Keratinocyte (primary cell): ENCODE results near the gene WDR4.

Experiments
- EZH2 ChIP-seq: IDR thresholded peaks from one replicate; pipeline ENCODE4 v1.6.1; 2012; ENCODE audit warnings: inconsistent platforms, mild to moderate bottlenecking, low read length, moderate library complexity
- TF ChIP-seq, protein P1 (sequence below), 3 experiments: IDR thresholded peaks in 1 of 3; conservative IDR thresholded peaks in 1 of 3; optimal IDR thresholded peaks in 1 of 3; 2 replicates in 2 of 3; 3 replicates in 1 of 3; pipeline versions ENCODE3 to v1.5.1; 2011; ENCODE audit warnings: low read length in 3 of 3, mild to moderate bottlenecking in 3 of 3, moderate library complexity in 2 of 3, control low read depth in 1 of 3, inconsistent platforms in 1 of 3; ENCODE audit not compliant: insufficient read depth in 2 of 3; ENCODE audit errors: extremely low read depth in 1 of 3

DNA sequence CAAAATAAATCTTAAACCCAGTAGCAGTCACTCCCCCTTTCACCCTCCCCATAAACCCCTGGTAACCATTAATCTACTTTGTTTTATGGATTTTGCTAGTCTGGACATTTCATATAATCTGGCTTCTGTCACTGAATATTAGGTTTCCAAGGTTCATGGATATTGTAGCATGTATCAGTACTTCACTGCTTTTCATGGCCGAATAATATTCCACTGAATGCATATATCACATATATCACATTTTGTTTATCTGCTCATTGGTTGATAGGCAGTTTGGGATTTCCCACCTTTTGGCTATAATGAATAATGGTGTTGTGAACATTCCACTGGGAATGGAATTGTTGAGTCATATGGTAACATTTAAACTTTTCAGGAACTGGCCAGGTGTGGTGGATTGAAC is 4.6 kb upstream of the WDR4 start:
- TF ChIP-seq, protein P1, sequence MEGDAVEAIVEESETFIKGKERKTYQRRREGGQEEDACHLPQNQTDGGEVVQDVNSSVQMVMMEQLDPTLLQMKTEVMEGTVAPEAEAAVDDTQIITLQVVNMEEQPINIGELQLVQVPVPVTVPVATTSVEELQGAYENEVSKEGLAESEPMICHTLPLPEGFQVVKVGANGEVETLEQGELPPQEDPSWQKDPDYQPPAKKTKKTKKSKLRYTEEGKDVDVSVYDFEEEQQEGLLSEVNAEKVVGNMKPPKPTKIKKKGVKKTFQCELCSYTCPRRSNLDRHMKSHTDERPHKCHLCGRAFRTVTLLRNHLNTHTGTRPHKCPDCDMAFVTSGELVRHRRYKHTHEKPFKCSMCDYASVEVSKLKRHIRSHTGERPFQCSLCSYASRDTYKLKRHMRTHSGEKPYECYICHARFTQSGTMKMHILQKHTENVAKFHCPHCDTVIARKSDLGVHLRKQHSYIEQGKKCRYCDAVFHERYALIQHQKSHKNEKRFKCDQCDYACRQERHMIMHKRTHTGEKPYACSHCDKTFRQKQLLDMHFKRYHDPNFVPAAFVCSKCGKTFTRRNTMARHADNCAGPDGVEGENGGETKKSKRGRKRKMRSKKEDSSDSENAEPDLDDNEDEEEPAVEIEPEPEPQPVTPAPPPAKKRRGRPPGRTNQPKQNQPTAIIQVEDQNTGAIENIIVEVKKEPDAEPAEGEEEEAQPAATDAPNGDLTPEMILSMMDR (optimal IDR thresholded peaks at IDR 0.05 in 1 of 3, IDR thresholded peaks at IDR 0.05 in 1 of 3, conservative IDR thresholded peaks at IDR 0.05 in 1 of 3; ENCODE audit: extremely low read depth in 1 of 3, insufficient read depth in 2 of 3, low read length in 3 of 3), result no peak
- TF ChIP-seq EZH2, result no peak
